Epithelial cell of proximal tubule (primary cell): ENCODE results near the gene PTPRN2. TPM values are rescaled to one million over a fixed set of nuclear protein-coding genes. Genes with fewer than 3 reads are reported as not detected.

Source experiments
- DNase-seq: peaks from one replicate; pipeline ENCODE4 v3.0.0-alpha.2; 2011; ENCODE audit warnings: low read depth
- H3K4me3 ChIP-seq: 2 replicates; pipeline ENCODE4 v1.5.1; 2011; ENCODE audit warnings: low read depth, mild to moderate bottlenecking, low read length
- CTCF ChIP-seq: conservative IDR thresholded peaks from 2 replicates; pipeline ENCODE4 v1.5.1; 2012; ENCODE audit warnings: low read depth, mild to moderate bottlenecking, low read length
- total RNA-seq: library from RNA; depleted of rRNA; stranded (reverse); fragments of >200 nt; gene quantifications from 2 replicates; pipeline ENCODE4 v1.2.3, GENCODE V29; 2015

Gene PTPRN2
- total RNA-seq, 1 donor from 2014 or later: 2.8 TPM

GRCh38 chr7:157926521-157927150 lies 661.0 kb downstream of the PTPRN2 start:
- H3K4me3 ChIP-seq: no peak overlapping the region
- DNase-seq: no peak
- no peak for TF ChIP-seq CTCF

GRCh38 chr7:157926107-157926506 lies 661.5 kb downstream of the PTPRN2 start:
- TF ChIP-seq CTCF: no peak
- no peak for DNase-seq
- H3K4me3 ChIP-seq: no peak overlapping the region

- H3K4me3 ChIP-seq: no peak overlapping the region
- no peak for DNase-seq
- TF ChIP-seq CTCF: no peak
Observed at GRCh38 chr7:157925383-157925875, 662.2 kb downstream of the PTPRN2 start.

GRCh38 chr7:157923903-157924630 lies 663.6 kb downstream of the PTPRN2 start:
- no peak for TF ChIP-seq CTCF
- DNase-seq: no peak
- H3K4me3 ChIP-seq: no peak overlapping the region

- no peak for TF ChIP-seq CTCF
- no peak for DNase-seq
- H3K4me3 ChIP-seq: no peak overlapping the region
Observed at GRCh38 chr7:157922576-157922975, 665.0 kb downstream of the PTPRN2 start.

- TF ChIP-seq CTCF: no peak
- DNase-seq: no peak
- H3K4me3 ChIP-seq: no peak overlapping the region
Observed at GRCh38 chr7:157918326-157919080, 669.1 kb downstream of the PTPRN2 start.
